ENCODE results near the gene PITPNC1.

Gene PITPNC1

GRCh38 chr17:67542219-67543114 is 165.4 kb downstream of the PITPNC1 start:
- no peak for DNase-seq (ENCODE audit: low read depth in 2 of 2, low spot score in 1 of 2)

GRCh38 chr17:67544364-67544955 is 167.4 kb downstream of the PITPNC1 start:
- no peak for DNase-seq (ENCODE audit: low read depth in 2 of 2, low spot score in 1 of 2)

GRCh38 chr17:67546578-67547527 is 169.8 kb downstream of the PITPNC1 start:
- DNase-seq (ENCODE audit: low read depth in 2 of 2, low spot score in 1 of 2): no peak

GRCh38 chr17:67548693-67549092 is 171.6 kb downstream of the PITPNC1 start:
- no peak for DNase-seq (ENCODE audit: low read depth in 2 of 2, low spot score in 1 of 2)

- no peak for DNase-seq (ENCODE audit: low read depth in 2 of 2, low spot score in 1 of 2)
Observed at GRCh38 chr17:67549820-67550219, 172.7 kb downstream of the PITPNC1 start.

GRCh38 chr17:67554634-67555033 is 177.6 kb downstream of the PITPNC1 start:
- DNase-seq (ENCODE audit: low read depth in 2 of 2, low spot score in 1 of 2): no peak

GRCh38 chr17:67555855-67556254 is 178.8 kb downstream of the PITPNC1 start:
- no peak for DNase-seq (ENCODE audit: low read depth in 2 of 2, low spot score in 1 of 2)

GRCh38 chr17:67557052-67557845 is 180.2 kb downstream of the PITPNC1 start:
- no peak for DNase-seq (ENCODE audit: low read depth in 2 of 2, low spot score in 1 of 2)

GRCh38 chr17:67557921-67558320 is 180.8 kb downstream of the PITPNC1 start:
- no peak for DNase-seq (ENCODE audit: low read depth in 2 of 2, low spot score in 1 of 2)

- no peak for DNase-seq (ENCODE audit: low read depth in 2 of 2, low spot score in 1 of 2)
Observed at GRCh38 chr17:67558740-67559380, 181.8 kb downstream of the PITPNC1 start.

GRCh38 chr17:67559381-67559966 is 182.4 kb downstream of the PITPNC1 start:
- no peak for DNase-seq (ENCODE audit: low read depth in 2 of 2, low spot score in 1 of 2)

GRCh38 chr17:67562005-67562404 is 184.9 kb downstream of the PITPNC1 start:
- no peak for DNase-seq (ENCODE audit: low read depth in 2 of 2, low spot score in 1 of 2)

- no peak for DNase-seq (ENCODE audit: low read depth in 2 of 2, low spot score in 1 of 2)
Observed at GRCh38 chr17:67563692-67564228, 186.7 kb downstream of the PITPNC1 start.

- no peak for DNase-seq (ENCODE audit: low read depth in 2 of 2, low spot score in 1 of 2)
Observed at GRCh38 chr17:67565068-67565467, 188.0 kb downstream of the PITPNC1 start.

GRCh38 chr17:67566656-67567055 is 189.6 kb downstream of the PITPNC1 start:
- no peak for DNase-seq (ENCODE audit: low read depth in 2 of 2, low spot score in 1 of 2)

GRCh38 chr17:67569015-67569451 is 192.0 kb downstream of the PITPNC1 start:
- no peak for DNase-seq (ENCODE audit: low read depth in 2 of 2, low spot score in 1 of 2)

- no peak for DNase-seq (ENCODE audit: low read depth in 2 of 2, low spot score in 1 of 2)
Observed at GRCh38 chr17:67569873-67570272, 192.8 kb downstream of the PITPNC1 start.

GRCh38 chr17:67570797-67571196 is 193.7 kb downstream of the PITPNC1 start:
- no peak for DNase-seq (ENCODE audit: low read depth in 2 of 2, low spot score in 1 of 2)

- DNase-seq (ENCODE audit: low read depth in 2 of 2, low spot score in 1 of 2): no peak
Observed at GRCh38 chr17:67571478-67571877, 194.4 kb downstream of the PITPNC1 start.

Data from stimulated activated CD8-positive, alpha-beta memory T cell treated with anti-CD3 and anti-CD28 coated beads, Interleukin-4, amount 100 ng/mL, for 1 hour (primary cell).